GM23338 (cell line): ENCODE measurements around the gene RAPGEF5. TPM values are rescaled to one million over a fixed set of nuclear protein-coding genes. Genes with fewer than 3 reads are reported as not detected.

ENCODE experiments used
- ATAC-seq: fragments of 200-7000 bp; cut with Tn5 transposase; 3 replicates; pipeline ENCODE4 v1.9.1; 2020
- DNase-seq: peaks from one replicate; pipeline ENCODE4 v3.0.0-alpha.2; 2015; ENCODE audit warnings: low spot score
- H2AFZ ChIP-seq: fragments of 200-600 bp; sonication (generic); 2 replicates; pipeline ENCODE4 v1.8.0; 2016; ENCODE audit warnings: antibody characterized with exemption, mild to moderate bottlenecking, moderate library complexity
- H3F3A ChIP-seq: fragments of 200-600 bp; sonication (generic); replicated peaks from 2 replicates; pipeline ENCODE4 v1.8.0; 2017; ENCODE audit warnings: antibody characterized with exemption, mixed run types, low read depth
- H3K27ac ChIP-seq: fragments of 200-600 bp; sonication (generic); 2 replicates; pipeline ENCODE4 v1.6.1; 2016; ENCODE audit warnings: low read depth
- H3K27me3 ChIP-seq: fragments of 200-600 bp; sonication (generic); 2 replicates; pipeline ENCODE4 v1.8.0; 2016; ENCODE audit warnings: mild to moderate bottlenecking, mixed run types, moderate library complexity; ENCODE audit not compliant: insufficient read depth
- H3K36me3 ChIP-seq: fragments of 200-600 bp; sonication (generic); 2 replicates; pipeline ENCODE4 v1.8.0; 2016; ENCODE audit warnings: mild to moderate bottlenecking; ENCODE audit not compliant: insufficient read depth
- H3K4me1 ChIP-seq: fragments of 200-600 bp; sonication (generic); 2 replicates; pipeline ENCODE4 v1.8.0; 2016; ENCODE audit warnings: mild to moderate bottlenecking, moderate library complexity; ENCODE audit not compliant: insufficient read depth
- H3K4me2 ChIP-seq: fragments of 200-600 bp; sonication (generic); 2 replicates; pipeline ENCODE4 v1.7.1; 2017; ENCODE audit warnings: mixed run types
- H3K4me3 ChIP-seq: fragments of 200-600 bp; sonication (generic); 2 replicates; pipeline ENCODE4 v1.6.1; 2016; ENCODE audit warnings: mixed run types
- H3K79me2 ChIP-seq: fragments of 200-600 bp; sonication (generic); replicated peaks from 2 replicates; pipeline ENCODE4 v1.8.0; 2017; ENCODE audit warnings: mild to moderate bottlenecking; ENCODE audit not compliant: insufficient read depth
- H3K9me2 ChIP-seq: fragments of 200-600 bp; sonication (generic); 2 replicates; pipeline ENCODE4 v1.8.0; 2017; ENCODE audit not compliant: insufficient read depth
- H4K20me1 ChIP-seq: fragments of 200-600 bp; sonication (generic); replicated peaks from 2 replicates; pipeline ENCODE4 v1.8.0; 2017; ENCODE audit warnings: mild to moderate bottlenecking; ENCODE audit not compliant: insufficient read depth
- H3K27ac Mint-ChIP-seq: 2 replicates; pipeline ENCODE4 v1.8.0; 2020; ENCODE audit warnings: inconsistent platforms, mild to moderate bottlenecking, moderate library complexity, mixed read lengths
- H3K27me3 Mint-ChIP-seq: 3 replicates; pipeline ENCODE4 v1.8.0; 2022; ENCODE audit warnings: low read depth, mild to moderate bottlenecking, moderate library complexity, mixed read lengths, inconsistent platforms; ENCODE audit not compliant: insufficient read depth, poor library complexity
- H3K36me3 Mint-ChIP-seq: 3 replicates; pipeline ENCODE4 v1.8.0; 2021; ENCODE audit warnings: low read depth, mild to moderate bottlenecking, inconsistent platforms, moderate library complexity, mixed read lengths
- H3K4me1 Mint-ChIP-seq: 3 replicates; pipeline ENCODE4 v1.8.0; 2020; ENCODE audit warnings: mild to moderate bottlenecking, inconsistent platforms, mixed read lengths
- H3K4me3 Mint-ChIP-seq: 3 replicates; pipeline ENCODE4 v1.8.0; 2021; ENCODE audit warnings: moderate library complexity, mild to moderate bottlenecking, inconsistent platforms, mixed read lengths
- H3K9me3 Mint-ChIP-seq: 3 replicates; pipeline ENCODE4 v1.8.0; 2020; ENCODE audit warnings: moderate library complexity, mild to moderate bottlenecking, inconsistent platforms, mixed read lengths
- CREB1 ChIP-seq: fragments of 250-450 bp; sonication (Bioruptor Pico); IDR thresholded peaks from 2 replicates; pipeline ENCODE4 v1.5.0; 2020; ENCODE audit warnings: low read depth, mild to moderate bottlenecking, moderate library complexity
- CTCF ChIP-seq, 2 experiments: fragments of 200-600 bp in 1 of 2; sonication (generic) in 1 of 2; conservative IDR thresholded peaks; 2 replicates each; pipeline versions ENCODE4 v1.5.1 to v1.6.1; 2016 to 2017; ENCODE audit warnings: antibody characterized with exemption in 2 of 2, low read depth in 2 of 2, mild to moderate bottlenecking in 2 of 2, moderate library complexity in 1 of 2
- ETS1 ChIP-seq: IDR thresholded peaks from 2 replicates; pipeline ENCODE4 v1.6.1; 2016; ENCODE audit warnings: antibody characterized with exemption
- EZH2 ChIP-seq: fragments of 200-600 bp; sonication (generic); IDR thresholded peaks from one replicate; pipeline ENCODE4 v1.8.0; 2017; ENCODE audit warnings: antibody characterized with exemption, mild to moderate bottlenecking, low read depth; ENCODE audit not compliant: unreplicated experiment
- EZH2phosphoT487 ChIP-seq: fragments of 200-600 bp; sonication (generic); IDR thresholded peaks from one replicate; pipeline ENCODE4 v1.8.1; 2018; ENCODE audit warnings: antibody characterized with exemption; ENCODE audit not compliant: unreplicated experiment
- JUNB ChIP-seq: IDR thresholded peaks from one replicate; pipeline ENCODE4 v1.6.1; 2016; ENCODE audit warnings: antibody characterized with exemption; ENCODE audit not compliant: unreplicated experiment
- NANOG ChIP-seq: IDR thresholded peaks from 2 replicates; pipeline ENCODE4 v1.6.1; 2016; ENCODE audit warnings: antibody characterized with exemption, borderline replicate concordance
- POLR2AphosphoS5 ChIP-seq: IDR thresholded peaks from 2 replicates; pipeline ENCODE4 v1.6.1; 2016; ENCODE audit warnings: antibody characterized with exemption, low read depth
- REST ChIP-seq: IDR thresholded peaks from one replicate; pipeline ENCODE4 v1.6.1; 2018; ENCODE audit warnings: antibody characterized with exemption; ENCODE audit not compliant: unreplicated experiment
- STAT1 ChIP-seq: IDR thresholded peaks from one replicate; pipeline ENCODE4 v1.6.1; 2016; ENCODE audit warnings: antibody characterized with exemption; ENCODE audit not compliant: unreplicated experiment
- ZNF114 ChIP-seq: fragments of 250-450 bp; sonication (Bioruptor Pico); IDR thresholded peaks from 2 replicates; pipeline ENCODE4 v1.5.0; 2020; ENCODE audit warnings: mild to moderate bottlenecking, moderate library complexity
- ZNF462 ChIP-seq: fragments of 250-450 bp; sonication (Bioruptor Pico); IDR thresholded peaks from 2 replicates; pipeline ENCODE4 v1.5.0; 2020; ENCODE audit warnings: mild to moderate bottlenecking, moderate library complexity
- polyA plus RNA-seq: library from polyadenylated mRNA; unstranded; fragments of >200 nt; fragmentation: Nextera tagmentation; extraction: Ambion mirVana; gene quantifications from 2 replicates; pipeline ENCODE4 v1.2.1, GENCODE V29; 2016
- total RNA-seq: library from RNA; depleted of rRNA; stranded (reverse); fragments of >200 nt; shearing (Covaris generic); gene quantifications from 2 replicates; pipeline ENCODE4 v1.2.3, GENCODE V29; 2014

Gene RAPGEF5
- total and polyA plus RNA-seq, 2 experiments from 2014 or later, result 6.3 to 13.1 TPM

- TF ChIP-seq ZNF462, result no peak
- TF ChIP-seq JUNB, result no peak
These were observed 115.1 kb downstream of the RAPGEF5 start (continued) for GRCh38 chr7:22241805-22242390.

GRCh38 chr7:22240904-22241571 is 115.9 kb downstream of the RAPGEF5 start:
- Histone ChIP-seq H3K4me1 (no peaks in the 10 kb centered on the region; the same call in 1 of the 2 replicates), H3K27ac (no peak overlapping the region), H3F3A (no peaks in the 10 kb centered on the region), H3K4me3 (no peak overlapping the region), H3K36me3 (no peaks in the 10 kb centered on the region), H3K4me2 (no peak overlapping the region), H3K27me3 (no peaks in the 10 kb centered on the region), H2AFZ (no peak overlapping the region), H3K79me2 (no peaks in the 10 kb centered on the region), H3K9me2 (no peaks in the 10 kb centered on the region), H4K20me1 (no peaks in the 10 kb centered on the region)
- H3K27me3 Mint-ChIP-seq, result no peaks in the 10 kb centered on the region
- no peak overlapping the region for H3K27ac Mint-ChIP-seq
- peaks cover 10% of the 10 kb centered on the region; the same call in 2 of the 3 replicates for H3K4me1 Mint-ChIP-seq
- DNase-seq (no peak), ATAC-seq (no peak)
- H3K9me3 Mint-ChIP-seq, result peaks cover 2% of the 10 kb centered on the region; the same call in 1 of the 3 replicates
- H3K4me3 Mint-ChIP-seq, result no peak overlapping the region
- H3K36me3 Mint-ChIP-seq, result peaks cover 7% of the 10 kb centered on the region; the same call in 2 of the 3 replicates
- TF ChIP-seq STAT1 (no peak), EZH2 (no peak), REST (no peak), ZNF114 (CRISPR knock-in tag) (no peak), CREB1 (CRISPR knock-in tag) (no peak), ETS1 (no peak), NANOG (no peak), JUNB (no peak), POLR2AphosphoS5 (no peak), CTCF (conservative IDR thresholded peaks at IDR 0.05; ENCODE audit: low read depth in 2 of 2) (no peak), EZH2phosphoT487 (no peak)
